ENCODE data around the gene CALY. TPM values are rescaled to one million over a fixed set of nuclear protein-coding genes. Genes with fewer than 3 reads are reported as not detected.
A peak's percentile ranks its signal among the peaks of the same experiment; 100 is the strongest.
"Not testable (repeated sequence)": the region's sequence is repeated elsewhere in the genome, so short reads cannot be mapped to it uniquely, and the experiment has no call there.

The CALY gene
- total RNA-seq, 1 donor from 2014 or later, result 3.5 TPM

GRCh38 chr10:133325440-133326222, 11.1 kb downstream of the CALY start:
- Mint-ChIP-seq H3K36me3 (ENCODE audit: unreplicated experiment) (no peaks in the 10 kb centered on the region), H3K27ac (ENCODE audit: unreplicated experiment) (peak overlapping the region; percentile 79), H3K4me1 (ENCODE audit: unreplicated experiment) (peaks cover 45% of the 10 kb centered on the region), H3K4me3 (ENCODE audit: unreplicated experiment) (peak overlapping the region; percentile 77), H3K9me3 (ENCODE audit: unreplicated experiment) (no peaks in the 10 kb centered on the region), H3K27me3 (ENCODE audit: unreplicated experiment) (no peaks in the 10 kb centered on the region)
- TF ChIP-seq CTCF (IDR thresholded peaks at IDR 0.05), result no peak
- DNase-seq (ENCODE audit: extremely low spot score, unreplicated experiment), result peak; percentile 85

- no peaks in the 10 kb centered on the region for H3K36me3 Mint-ChIP-seq (ENCODE audit: unreplicated experiment)
- no peaks in the 10 kb centered on the region for H3K9me3 Mint-ChIP-seq (ENCODE audit: unreplicated experiment)
- H3K4me3 Mint-ChIP-seq (ENCODE audit: unreplicated experiment), result peak overlapping the region; percentile 52
- no peaks in the 10 kb centered on the region for H3K27me3 Mint-ChIP-seq (ENCODE audit: unreplicated experiment)
- H3K27ac Mint-ChIP-seq (ENCODE audit: unreplicated experiment), result no peak overlapping the region
- DNase-seq (ENCODE audit: extremely low spot score, unreplicated experiment), result no peak
- TF ChIP-seq CTCF (IDR thresholded peaks at IDR 0.05), result no peak
- peaks cover 42% of the 10 kb centered on the region for H3K4me1 Mint-ChIP-seq (ENCODE audit: unreplicated experiment)
Observed at GRCh38 chr10:133324857-133325260, 11.8 kb downstream of the CALY start.

GRCh38 chr10:133324198-133324792, 12.4 kb downstream of the CALY start:
- Mint-ChIP-seq H3K9me3 (ENCODE audit: unreplicated experiment) (no peaks in the 10 kb centered on the region), H3K4me1 (ENCODE audit: unreplicated experiment) (peaks cover 37% of the 10 kb centered on the region), H3K27me3 (ENCODE audit: unreplicated experiment) (no peaks in the 10 kb centered on the region), H3K27ac (ENCODE audit: unreplicated experiment) (no peak overlapping the region), H3K36me3 (ENCODE audit: unreplicated experiment) (no peaks in the 10 kb centered on the region), H3K4me3 (ENCODE audit: unreplicated experiment) (peak overlapping the region; percentile 38)
- no peak for TF ChIP-seq CTCF (IDR thresholded peaks at IDR 0.05)
- peak; percentile 92 for DNase-seq (ENCODE audit: extremely low spot score, unreplicated experiment)

GRCh38 chr10:133322064-133322709, 14.5 kb downstream of the CALY start:
- H3K4me3 Mint-ChIP-seq (ENCODE audit: unreplicated experiment); DNase-seq (ENCODE audit: extremely low spot score, unreplicated experiment); H3K27ac Mint-ChIP-seq (ENCODE audit: unreplicated experiment); H3K9me3 Mint-ChIP-seq (ENCODE audit: unreplicated experiment); H3K27me3 Mint-ChIP-seq (ENCODE audit: unreplicated experiment); H3K36me3 Mint-ChIP-seq (ENCODE audit: unreplicated experiment): not testable (repeated sequence)
- peaks cover 24% of the 10 kb centered on the region for H3K4me1 Mint-ChIP-seq (ENCODE audit: unreplicated experiment)

- not testable (repeated sequence) for H3K36me3 Mint-ChIP-seq (ENCODE audit: unreplicated experiment); H3K27ac Mint-ChIP-seq (ENCODE audit: unreplicated experiment); DNase-seq (ENCODE audit: extremely low spot score, unreplicated experiment); H3K4me3 Mint-ChIP-seq (ENCODE audit: unreplicated experiment); H3K9me3 Mint-ChIP-seq (ENCODE audit: unreplicated experiment); H3K27me3 Mint-ChIP-seq (ENCODE audit: unreplicated experiment)
- peaks cover 14% of the 10 kb centered on the region for H3K4me1 Mint-ChIP-seq (ENCODE audit: unreplicated experiment)
Observed at GRCh38 chr10:133320852-133321422, 15.8 kb downstream of the CALY start.

Data from osteocyte (in vitro differentiated cells).